OCI-LY7 (cell line): ENCODE data around the gene RNF145. TPM values are rescaled to one million over a fixed set of nuclear protein-coding genes. Genes with fewer than 3 reads are reported as not detected.

Source experiments
- BruUV-seq: library from RNA; stranded (reverse); fragments of 400-500 nt; replicated peaks from 2 replicates; lab custom pipeline; 2021; lab: Mats Ljungman, UMichigan
- CTCF ChIA-PET: fragments of 300-600 bp; sonication (Branson Sonifier 250); formaldehyde crosslinking; loops from one replicate; lab custom pipeline; 2022; ENCODE audit warnings: antibody characterized with exemption; ENCODE audit not compliant: unreplicated experiment; lab: Charles Lee
- POLR2A ChIA-PET: fragments of 300-600 bp; sonication (Branson Sonifier 250); formaldehyde crosslinking; loops from one replicate; lab custom pipeline; 2022; ENCODE audit warnings: antibody characterized with exemption; lab: Charles Lee
- DNase-seq: peaks from one replicate; pipeline ENCODE4 v3.0.0-alpha.2; 2015; ENCODE audit warnings: low spot score
- H2AFZ ChIP-seq: fragments of 200-600 bp; sonication (generic), shearing (Covaris generic); 2 replicates; pipeline ENCODE4 v1.6.1; 2014; ENCODE audit warnings: mild to moderate bottlenecking, antibody characterized with exemption, low read length, moderate library complexity
- H3K27ac ChIP-seq: fragments of 200-600 bp; sonication (generic); 2 replicates; pipeline ENCODE4 v1.5.1; 2014; ENCODE audit warnings: mixed run types, low read depth, mild to moderate bottlenecking, moderate library complexity, low read length, inconsistent platforms; ENCODE audit not compliant: poor library complexity, severe bottlenecking
- H3K36me3 ChIP-seq: fragments of 200-600 bp; sonication (generic); 2 replicates; pipeline ENCODE4 v1.6.1; 2014; ENCODE audit warnings: mild to moderate bottlenecking, antibody characterized with exemption, low read length, moderate library complexity, mixed read lengths; ENCODE audit not compliant: insufficient read depth
- H3K4me1 ChIP-seq: fragments of 200-600 bp; sonication (generic); 2 replicates; pipeline ENCODE4 v1.5.1; 2014; ENCODE audit warnings: mild to moderate bottlenecking, low read length; ENCODE audit not compliant: insufficient read depth, poor library complexity, severe bottlenecking
- H3K4me2 ChIP-seq: fragments of 200-600 bp; sonication (generic); 2 replicates; pipeline ENCODE4 v1.6.1; 2014; ENCODE audit warnings: mild to moderate bottlenecking, low read length
- H3K4me3 ChIP-seq: fragments of 200-600 bp; sonication (generic); 2 replicates; pipeline ENCODE4 v1.5.1; 2014; ENCODE audit warnings: mild to moderate bottlenecking, low read depth, low read length; ENCODE audit not compliant: poor library complexity, severe bottlenecking
- H3K79me2 ChIP-seq: fragments of 200-600 bp; sonication (generic); 2 replicates; pipeline ENCODE4 v1.6.1; 2016; ENCODE audit warnings: low read depth, mild to moderate bottlenecking, low read length, moderate library complexity, mixed read lengths; ENCODE audit not compliant: insufficient read depth
- H3K9me2 ChIP-seq: fragments of 200-600 bp; sonication (generic); 2 replicates; pipeline ENCODE4 v1.6.1; 2016; ENCODE audit warnings: mild to moderate bottlenecking, low read length, mixed read lengths; ENCODE audit not compliant: insufficient read depth
- H3K9me3 ChIP-seq: fragments of 200-600 bp; sonication (generic); 2 replicates; pipeline ENCODE4 v1.6.1; 2014; ENCODE audit warnings: mild to moderate bottlenecking, mixed run types, low read length, mixed read lengths
- H4K20me1 ChIP-seq: fragments of 200-600 bp; sonication (generic); 2 replicates; pipeline ENCODE4 v1.6.1; 2014; ENCODE audit warnings: mild to moderate bottlenecking, antibody characterized with exemption, low read length, moderate library complexity, mixed read lengths; ENCODE audit not compliant: insufficient read depth
- EZH2phosphoT487 ChIP-seq: fragments of 200-600 bp; sonication (generic); IDR thresholded peaks from 2 replicates; pipeline ENCODE4 v1.6.1; 2018; ENCODE audit warnings: low read depth, borderline replicate concordance, mild to moderate bottlenecking, mixed run types, antibody characterized with exemption, low read length, moderate library complexity, mixed read lengths
- intact Hi-C: fragments of 100-400 bp; cut with micrococcal nuclease; formaldehyde crosslinking; loops from one replicate; pipeline ENCODE4 v1.10.0; 2022; ENCODE audit not compliant: unreplicated experiment
- small RNA-seq: library from RNA; depleted of rRNA; stranded (forward); fragments of <200 nt; gene quantifications from one replicate; pipeline ENCODE3, GENCODE V24; 2014
- total RNA-seq, 2 experiments: library from RNA; depleted of rRNA in 1 of 2; stranded (reverse); fragments of >200 nt in 1 of 2; shearing (Covaris generic) in 1 of 2; gene quantifications; 2 replicates each; pipeline ENCODE4 v1.2.3, GENCODE V29; 2014 to 2022
- TF ChIP-seq, protein P1 (sequence below): fragments of 200-600 bp; sonication (generic); conservative IDR thresholded peaks from 2 replicates; pipeline ENCODE4 v1.5.1; 2014; ENCODE audit warnings: mild to moderate bottlenecking, antibody characterized with exemption, low read length, moderate library complexity, mixed read lengths

Gene RNF145
- total RNA-seq, 2 experiments from 2014 or later, result 18.6 to 34.9 TPM

DNA sequence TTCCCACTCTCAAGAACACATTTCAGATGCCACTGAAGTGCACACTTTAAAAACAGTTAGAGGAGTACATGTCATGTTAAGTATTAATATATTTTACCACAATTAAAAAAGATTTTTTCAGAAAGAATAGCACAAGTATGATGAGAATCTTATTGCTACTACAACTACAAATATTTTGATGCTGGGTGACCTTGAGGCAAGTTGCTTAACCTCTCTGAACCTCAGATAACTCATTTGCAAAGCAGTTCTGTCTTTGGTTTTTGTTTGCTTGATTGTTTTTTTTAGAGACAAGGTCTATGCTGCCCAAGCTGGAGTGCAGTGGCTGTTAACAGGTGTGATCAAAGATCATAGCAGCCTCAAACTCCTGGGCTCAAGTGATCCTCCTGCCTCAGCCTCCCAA is 95.9 kb downstream of the RNF145 start:
- BruUV-seq, result no TSS peak
- no peaks in the 10 kb centered on the region for H3K36me3 ChIP-seq
- H4K20me1 ChIP-seq, result no peaks in the 10 kb centered on the region
- no peaks in the 10 kb centered on the region for H3K79me2 ChIP-seq
- H3K9me3 ChIP-seq, result no peaks in the 10 kb centered on the region
- intact Hi-C loops, result no loop called here
- no peaks in the 10 kb centered on the region for H3K4me1 ChIP-seq
- no peak overlapping the region for H2AFZ ChIP-seq
- TF ChIP-seq, protein P1, sequence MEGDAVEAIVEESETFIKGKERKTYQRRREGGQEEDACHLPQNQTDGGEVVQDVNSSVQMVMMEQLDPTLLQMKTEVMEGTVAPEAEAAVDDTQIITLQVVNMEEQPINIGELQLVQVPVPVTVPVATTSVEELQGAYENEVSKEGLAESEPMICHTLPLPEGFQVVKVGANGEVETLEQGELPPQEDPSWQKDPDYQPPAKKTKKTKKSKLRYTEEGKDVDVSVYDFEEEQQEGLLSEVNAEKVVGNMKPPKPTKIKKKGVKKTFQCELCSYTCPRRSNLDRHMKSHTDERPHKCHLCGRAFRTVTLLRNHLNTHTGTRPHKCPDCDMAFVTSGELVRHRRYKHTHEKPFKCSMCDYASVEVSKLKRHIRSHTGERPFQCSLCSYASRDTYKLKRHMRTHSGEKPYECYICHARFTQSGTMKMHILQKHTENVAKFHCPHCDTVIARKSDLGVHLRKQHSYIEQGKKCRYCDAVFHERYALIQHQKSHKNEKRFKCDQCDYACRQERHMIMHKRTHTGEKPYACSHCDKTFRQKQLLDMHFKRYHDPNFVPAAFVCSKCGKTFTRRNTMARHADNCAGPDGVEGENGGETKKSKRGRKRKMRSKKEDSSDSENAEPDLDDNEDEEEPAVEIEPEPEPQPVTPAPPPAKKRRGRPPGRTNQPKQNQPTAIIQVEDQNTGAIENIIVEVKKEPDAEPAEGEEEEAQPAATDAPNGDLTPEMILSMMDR, result no peak
- TF ChIP-seq EZH2phosphoT487, result no peak
- ChIA-PET POLR2A (interaction anchor here (1.0 kb wide), 1 partner anchor 977 kb away, joined by 3 read pairs; no protein-coding TSS in a partner anchor), CTCF (no interaction called here)
- no peak overlapping the region for H3K4me2 ChIP-seq
- no peak for DNase-seq
- H3K27ac ChIP-seq, result no peak overlapping the region
- H3K9me2 ChIP-seq, result no peaks in the 10 kb centered on the region
- H3K4me3 ChIP-seq, result no peak overlapping the region

DNA sequence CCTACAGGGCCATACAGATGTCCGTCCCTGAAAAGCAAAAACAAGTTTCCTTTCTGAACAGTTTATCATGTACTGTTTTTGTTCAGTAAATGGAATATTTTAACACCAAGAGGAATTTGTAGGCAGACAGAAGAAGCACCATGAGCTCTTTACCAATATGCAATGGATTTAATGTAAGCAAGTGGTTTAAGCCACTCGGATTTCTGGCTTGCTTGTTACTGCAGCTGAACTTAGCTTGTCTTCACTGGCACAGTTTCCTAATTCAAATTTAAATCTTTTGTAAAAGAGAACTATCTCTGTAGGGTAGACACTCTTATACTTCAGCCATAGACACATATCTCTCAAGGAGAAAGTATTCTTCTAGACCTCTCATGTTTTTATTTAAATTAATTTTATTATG is 96.9 kb downstream of the RNF145 start:
- H3K4me3 ChIP-seq, result no peak overlapping the region
- no peaks in the 10 kb centered on the region for H3K9me3 ChIP-seq
- no peak overlapping the region for H2AFZ ChIP-seq
- no peaks in the 10 kb centered on the region for H3K36me3 ChIP-seq
- no peaks in the 10 kb centered on the region for H3K4me1 ChIP-seq
- ChIA-PET POLR2A (interaction anchor here (0.5 to 1.4 kb wide), 5 partner anchors 11 to 1049 kb away, joined by 3 to 4 read pairs (median 3); no protein-coding TSS in a partner anchor), CTCF (no interaction called here)
- TF ChIP-seq EZH2phosphoT487, result no peak
- TF ChIP-seq, protein P1, result no peak
- no peaks in the 10 kb centered on the region for H4K20me1 ChIP-seq
- H3K79me2 ChIP-seq, result no peaks in the 10 kb centered on the region
- intact Hi-C loops, result no loop called here
- no peak overlapping the region for H3K27ac ChIP-seq
- no TSS peak for BruUV-seq
- DNase-seq, result no peak
- H3K4me2 ChIP-seq, result no peak overlapping the region
- H3K9me2 ChIP-seq, result no peaks in the 10 kb centered on the region

Small RNA genes lying within 50 kb of the gene (small RNA-seq; reads per million reads assigned to genes)
- gene RF00263, result not detected

Other genes starting within 250 kb of the RNF145 start
- gene EBF1, start 109.6 kb downstream of the RNF145 start, total RNA-seq (2014; rRNA removed; shearing (Covaris generic)), result 20.3 and 26.3 TPM in 2 replicates
- 43.1 and 47.1 TPM in 2 replicates for gene EBF1, start 109.6 kb downstream of the RNF145 start, total RNA-seq (2022)
- gene UBLCP1, start 53.7 kb upstream of the RNF145 start, total RNA-seq (2014; rRNA removed; shearing (Covaris generic)), result 7.7 and 11.3 TPM in 2 replicates
- gene UBLCP1, start 53.7 kb upstream of the RNF145 start, total RNA-seq (2022), result 24.9 and 29.8 TPM in 2 replicates
- gene IL12B, start 120.9 kb upstream of the RNF145 start, total RNA-seq (2014; rRNA removed; shearing (Covaris generic)), result not detected in 2 replicates
- gene IL12B, start 120.9 kb upstream of the RNF145 start, total RNA-seq (2022), result not detected in 2 replicates